ENCODE data around the gene NLGN2. TPM values are rescaled to one million over a fixed set of nuclear protein-coding genes. Genes with fewer than 3 reads are reported as not detected.

The NLGN2 gene
- total RNA-seq, 1 experiment from 2014 or later, result 1.0 TPM

GRCh38 chr17:7421186-7421585 lies 13.5 kb downstream of the NLGN2 start:
- H3K4me3 ChIP-seq, result no peak overlapping the region
- DNase-seq, result no peak
- H3K27me3 ChIP-seq, result no peaks in the 10 kb centered on the region
- H3K9me3 ChIP-seq, result no peaks in the 10 kb centered on the region
- no peaks in the 10 kb centered on the region for H3K36me3 ChIP-seq

- no peaks in the 10 kb centered on the region for H3K36me3 ChIP-seq
- H3K9me3 ChIP-seq, result no peaks in the 10 kb centered on the region
- no peak for DNase-seq
- H3K4me3 ChIP-seq, result no peak overlapping the region
- no peaks in the 10 kb centered on the region for H3K27me3 ChIP-seq
Observed at GRCh38 chr17:7423679-7424078, 16.0 kb downstream of the NLGN2 start.

GRCh38 chr17:7425316-7425715 lies 17.7 kb downstream of the NLGN2 start, which contains the start of gene SPEM2:
TSS of gene SPEM2 (plus strand) at chr17:7425616. CDS start at chr17:7425689, 73 bp downstream.
- Histone ChIP-seq H3K36me3 (no peaks in the 10 kb centered on the region), H3K27me3 (no peaks in the 10 kb centered on the region), H3K4me3 (no peak within 1 kb of the TSS), H3K9me3 (no peaks in the 10 kb centered on the region)
- no peak for DNase-seq

DNA sequence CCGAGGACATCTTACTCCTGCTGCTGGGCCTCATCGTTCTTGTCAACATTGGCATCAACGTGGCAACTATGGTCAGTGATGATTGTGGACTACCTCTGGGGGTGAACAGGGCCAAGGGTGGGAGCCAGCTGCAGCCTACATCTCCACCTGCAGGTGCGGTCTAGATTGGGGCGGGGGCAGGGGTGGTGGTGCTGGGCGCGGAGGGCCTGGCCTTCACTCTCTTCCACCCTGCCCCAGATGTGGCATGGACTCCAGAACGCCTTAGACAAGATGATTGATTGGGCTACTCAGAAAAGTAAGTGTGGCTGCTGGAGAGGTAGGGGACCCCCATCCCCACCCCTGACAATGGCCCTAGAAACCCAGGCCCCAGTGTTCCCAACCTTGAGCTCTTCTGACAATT lies 18.1 kb downstream of the NLGN2 start:
- Histone ChIP-seq H3K9me3 (no peaks in the 10 kb centered on the region), H3K36me3 (no peaks in the 10 kb centered on the region), H3K27me3 (no peaks in the 10 kb centered on the region), H3K4me3 (no peak overlapping the region)
- DNase-seq, result no peak

GRCh38 chr17:7426203-7426863 lies 18.7 kb downstream of the NLGN2 start:
- Histone ChIP-seq H3K9me3 (no peaks in the 10 kb centered on the region), H3K27me3 (no peaks in the 10 kb centered on the region), H3K36me3 (no peaks in the 10 kb centered on the region), H3K4me3 (no peak overlapping the region)
- no peak for DNase-seq

DNA sequence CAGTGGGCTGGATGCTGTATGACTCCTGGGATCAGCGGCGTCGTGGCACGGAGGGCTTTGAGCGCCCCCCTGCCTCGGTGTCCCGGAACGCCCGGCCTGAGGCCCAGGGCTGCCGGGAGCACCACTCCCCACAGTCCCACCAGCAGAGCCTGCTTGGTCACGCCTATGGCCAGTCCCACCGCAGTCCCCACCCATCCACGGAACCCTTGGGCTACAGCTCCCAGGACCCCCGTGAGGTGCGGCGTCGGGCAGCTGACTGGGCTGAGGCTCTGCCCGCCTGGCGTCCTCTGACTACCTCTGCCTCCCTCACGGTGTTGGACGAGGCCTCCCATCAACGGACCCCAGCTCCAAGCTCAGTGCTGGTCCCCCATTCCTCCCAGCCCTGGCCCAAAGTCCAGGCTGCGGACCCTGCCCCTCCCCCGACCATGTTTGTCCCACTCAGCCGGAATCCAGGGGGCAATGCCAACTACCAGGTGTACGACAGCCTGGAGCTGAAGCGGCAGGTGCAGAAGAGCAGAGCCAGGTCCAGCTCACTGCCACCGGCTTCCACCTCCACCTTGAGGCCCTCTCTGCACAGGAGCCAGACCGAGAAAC lies 19.3 kb downstream of the NLGN2 start:
- H3K4me3 ChIP-seq, result no peak overlapping the region
- H3K27me3 ChIP-seq, result no peaks in the 10 kb centered on the region
- no peak for DNase-seq
- H3K36me3 ChIP-seq, result no peaks in the 10 kb centered on the region
- H3K9me3 ChIP-seq, result no peaks in the 10 kb centered on the region

GRCh38 chr17:7427549-7427948 lies 19.9 kb downstream of the NLGN2 start:
- H3K4me3 ChIP-seq, result no peak overlapping the region
- H3K27me3 ChIP-seq, result no peaks in the 10 kb centered on the region
- no peaks in the 10 kb centered on the region for H3K36me3 ChIP-seq
- no peaks in the 10 kb centered on the region for H3K9me3 ChIP-seq
- no peak for DNase-seq

GRCh38 chr17:7428557-7428956 lies 20.9 kb downstream of the NLGN2 start, which contains the start of gene SPEM3:
TSS of gene SPEM3 (plus strand) at chr17:7428857. CDS start at chr17:7428903, 46 bp downstream.
- no peaks in the 10 kb centered on the region for H3K9me3 ChIP-seq
- H3K4me3 ChIP-seq, result no peak within 1 kb of the TSS
- no peaks in the 10 kb centered on the region for H3K36me3 ChIP-seq
- H3K27me3 ChIP-seq, result no peaks in the 10 kb centered on the region
- no peak for DNase-seq

GRCh38 chr17:7429722-7430121 lies 22.1 kb downstream of the NLGN2 start:
- H3K4me3 ChIP-seq, result no peak overlapping the region
- no peaks in the 10 kb centered on the region for H3K9me3 ChIP-seq
- no peak for DNase-seq
- H3K27me3 ChIP-seq, result no peaks in the 10 kb centered on the region
- no peaks in the 10 kb centered on the region for H3K36me3 ChIP-seq

DNA sequence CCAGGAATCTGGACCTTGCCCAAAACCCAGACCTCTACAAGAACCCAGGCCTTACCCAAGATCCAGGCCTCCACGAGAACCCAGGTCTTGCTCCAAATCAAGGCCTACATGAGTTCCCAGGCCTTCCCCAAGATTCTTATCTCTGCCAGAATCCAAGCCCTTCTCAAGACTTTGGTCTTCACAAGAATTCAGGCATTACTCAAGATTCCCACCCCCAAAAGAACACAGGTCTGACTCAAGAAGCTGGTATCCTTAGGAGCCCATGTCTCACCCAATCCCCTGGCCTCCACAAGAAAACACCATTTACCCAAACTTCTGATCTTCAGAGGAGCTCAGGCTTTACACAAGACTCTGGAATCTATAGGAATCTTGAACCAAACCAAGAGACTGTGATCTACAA lies 23.6 kb downstream of the NLGN2 start:
- Histone ChIP-seq H3K27me3 (no peaks in the 10 kb centered on the region), H3K9me3 (no peaks in the 10 kb centered on the region), H3K36me3 (no peaks in the 10 kb centered on the region), H3K4me3 (no peak overlapping the region)
- no peak for DNase-seq

GRCh38 chr17:7432296-7432695 lies 24.7 kb downstream of the NLGN2 start:
- Histone ChIP-seq H3K27me3 (no peaks in the 10 kb centered on the region), H3K36me3 (no peaks in the 10 kb centered on the region)
- no peak for DNase-seq

GRCh38 chr17:7435676-7436555 lies 28.3 kb downstream of the NLGN2 start:
- H3K9me3 ChIP-seq, result no peaks in the 10 kb centered on the region
- no peak for DNase-seq
- H3K4me3 ChIP-seq, result 0 out of 2 replicates have a peak overlapping the region, but pooled peaks have one; percentile 6
- no peaks in the 10 kb centered on the region; the same call in 1 of the 2 replicates for H3K27me3 ChIP-seq
- H3K36me3 ChIP-seq, result no peaks in the 10 kb centered on the region

More at GRCh38 chr17:7432296-7432695, 24.7 kb downstream of the NLGN2 start:
- no peak overlapping the region for H3K4me3 ChIP-seq
- no peaks in the 10 kb centered on the region for H3K9me3 ChIP-seq

GRCh38 chr17:7436556-7437368 lies 29.1 kb downstream of the NLGN2 start:
- Histone ChIP-seq H3K9me3 (no peaks in the 10 kb centered on the region), H3K27me3 (no peaks in the 10 kb centered on the region; the same call in 1 of the 2 replicates), H3K4me3 (peak overlapping the region; percentile 20; the same call in 1 of the 2 replicates), H3K36me3 (no peaks in the 10 kb centered on the region)
- DNase-seq, result peak; percentile 70

GRCh38 chr17:7437369-7437863 lies 29.8 kb downstream of the NLGN2 start:
- H3K4me3 ChIP-seq, result no peak overlapping the region
- H3K27me3 ChIP-seq, result no peaks in the 10 kb centered on the region; the same call in 1 of the 2 replicates
- H3K36me3 ChIP-seq, result no peaks in the 10 kb centered on the region
- DNase-seq, result no peak
- no peaks in the 10 kb centered on the region for H3K9me3 ChIP-seq

GRCh38 chr17:7437950-7438614 lies 30.4 kb downstream of the NLGN2 start:
- H3K27me3 ChIP-seq, result no peaks in the 10 kb centered on the region; the same call in 1 of the 2 replicates
- H3K36me3 ChIP-seq, result no peaks in the 10 kb centered on the region
- no peaks in the 10 kb centered on the region for H3K9me3 ChIP-seq
- no peak for DNase-seq
- H3K4me3 ChIP-seq, result no peak overlapping the region
